ENCODE measurements around the gene C1QTNF8.

Gene C1QTNF8

DNA sequence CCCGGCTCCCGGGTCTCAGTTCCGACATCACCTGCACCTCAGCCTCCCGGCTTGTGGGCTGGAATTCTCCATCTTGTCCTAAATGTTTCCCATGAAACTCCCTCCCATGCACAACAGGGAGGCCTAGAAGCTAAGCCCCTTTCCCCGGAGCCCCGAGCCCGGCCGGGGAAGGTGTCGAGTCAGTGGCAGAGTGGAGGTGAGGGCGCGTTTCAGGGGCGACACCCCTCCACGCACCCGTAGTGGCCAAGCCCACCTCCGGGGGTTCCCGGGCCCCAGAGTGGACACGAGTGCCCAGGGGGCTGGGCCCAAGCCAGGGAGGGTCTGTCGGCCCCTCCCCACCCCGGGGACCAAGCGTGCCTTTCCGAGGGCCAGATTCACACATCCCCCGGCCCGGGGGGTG, 25.0 kb upstream of the C1QTNF8 start:
- no peak overlapping the region for H3K27ac Mint-ChIP-seq
- H3K27me3 Mint-ChIP-seq, result peaks cover 44% of the 10 kb centered on the region
- no peak for ATAC-seq
- H3K4me3 Mint-ChIP-seq, result no peak overlapping the region
- H3K4me1 Mint-ChIP-seq, result peaks cover 12% of the 10 kb centered on the region
- H3K9me3 Mint-ChIP-seq, result no peaks in the 10 kb centered on the region
- no peaks in the 10 kb centered on the region for H3K36me3 Mint-ChIP-seq

GRCh38 chr16:1120577-1120941, 24.5 kb upstream of the C1QTNF8 start:
- no peak overlapping the region for H3K4me3 Mint-ChIP-seq
- H3K9me3 Mint-ChIP-seq, result no peaks in the 10 kb centered on the region
- no peaks in the 10 kb centered on the region for H3K36me3 Mint-ChIP-seq
- no peak overlapping the region for H3K27ac Mint-ChIP-seq
- H3K27me3 Mint-ChIP-seq, result peaks cover 44% of the 10 kb centered on the region
- H3K4me1 Mint-ChIP-seq, result peaks cover 12% of the 10 kb centered on the region
- ATAC-seq, result no peak

DNA sequence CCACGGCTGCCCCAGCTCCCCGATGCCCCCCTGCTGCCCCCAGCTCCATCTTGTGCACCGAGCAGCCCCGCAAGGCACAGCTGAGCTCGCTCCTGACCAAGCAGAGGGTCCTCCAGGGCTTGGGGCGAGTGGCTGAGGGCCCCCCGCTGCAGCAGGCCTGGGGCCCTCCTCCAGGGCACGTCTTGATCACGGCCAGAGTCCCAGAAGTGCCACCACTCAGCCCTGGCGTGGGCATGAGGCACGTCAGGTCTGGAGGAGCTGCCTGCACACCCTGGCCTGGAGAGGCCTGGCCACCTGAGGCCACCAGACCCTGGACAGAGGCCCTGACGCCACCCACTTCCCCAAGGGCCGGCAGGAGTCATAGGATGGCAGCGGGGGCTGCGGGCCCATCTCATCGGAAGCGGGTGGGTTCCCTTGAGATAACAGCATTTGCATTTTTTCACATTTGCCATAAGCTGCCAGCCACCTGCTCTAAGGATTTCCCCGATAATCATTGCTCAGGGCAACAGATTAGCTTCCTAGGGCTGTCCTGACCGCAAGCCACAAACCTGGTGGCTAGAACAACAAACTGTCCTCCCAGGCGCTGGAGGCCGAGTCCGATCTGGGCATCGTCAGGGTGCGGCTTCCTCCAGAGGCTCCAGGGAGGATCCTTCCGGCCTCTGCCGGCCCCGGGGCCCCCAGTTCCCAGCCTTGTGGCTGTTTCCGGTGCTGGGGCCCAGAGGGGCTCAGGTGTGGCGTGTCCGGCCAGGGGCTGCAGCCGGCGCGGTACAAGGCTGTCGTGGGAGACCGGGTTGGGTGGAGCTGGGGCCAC, 23.9 kb upstream of the C1QTNF8 start:
- Mint-ChIP-seq H3K9me3 (no peaks in the 10 kb centered on the region), H3K4me1 (peaks cover 12% of the 10 kb centered on the region), H3K27ac (no peak overlapping the region), H3K36me3 (no peaks in the 10 kb centered on the region), H3K27me3 (peaks cover 49% of the 10 kb centered on the region), H3K4me3 (no peak overlapping the region)
- ATAC-seq, result no peak

GRCh38 chr16:1119129-1119528, 23.1 kb upstream of the C1QTNF8 start:
- H3K9me3 Mint-ChIP-seq, result no peaks in the 10 kb centered on the region
- H3K27me3 Mint-ChIP-seq, result peaks cover 56% of the 10 kb centered on the region
- peaks cover 12% of the 10 kb centered on the region for H3K4me1 Mint-ChIP-seq
- H3K36me3 Mint-ChIP-seq, result no peaks in the 10 kb centered on the region
- H3K4me3 Mint-ChIP-seq, result no peak overlapping the region
- ATAC-seq, result no peak
- H3K27ac Mint-ChIP-seq, result no peak overlapping the region

GRCh38 chr16:1117926-1118325, 21.9 kb upstream of the C1QTNF8 start:
- Mint-ChIP-seq H3K4me1 (peaks cover 12% of the 10 kb centered on the region), H3K27me3 (peaks cover 56% of the 10 kb centered on the region)
- no peak for ATAC-seq

GRCh38 chr16:1117176-1117900, 21.3 kb upstream of the C1QTNF8 start:
- H3K9me3 Mint-ChIP-seq, result no peaks in the 10 kb centered on the region
- H3K27ac Mint-ChIP-seq, result no peak overlapping the region
- no peak for ATAC-seq
- no peak overlapping the region for H3K4me3 Mint-ChIP-seq
- H3K27me3 Mint-ChIP-seq, result peaks cover 59% of the 10 kb centered on the region
- no peaks in the 10 kb centered on the region for H3K36me3 Mint-ChIP-seq
- peaks cover 12% of the 10 kb centered on the region for H3K4me1 Mint-ChIP-seq

More at GRCh38 chr16:1117926-1118325, 21.9 kb upstream of the C1QTNF8 start:
- H3K9me3 Mint-ChIP-seq, result no peaks in the 10 kb centered on the region
- no peaks in the 10 kb centered on the region for H3K36me3 Mint-ChIP-seq
- H3K4me3 Mint-ChIP-seq, result no peak overlapping the region
- H3K27ac Mint-ChIP-seq, result no peak overlapping the region

DNA sequence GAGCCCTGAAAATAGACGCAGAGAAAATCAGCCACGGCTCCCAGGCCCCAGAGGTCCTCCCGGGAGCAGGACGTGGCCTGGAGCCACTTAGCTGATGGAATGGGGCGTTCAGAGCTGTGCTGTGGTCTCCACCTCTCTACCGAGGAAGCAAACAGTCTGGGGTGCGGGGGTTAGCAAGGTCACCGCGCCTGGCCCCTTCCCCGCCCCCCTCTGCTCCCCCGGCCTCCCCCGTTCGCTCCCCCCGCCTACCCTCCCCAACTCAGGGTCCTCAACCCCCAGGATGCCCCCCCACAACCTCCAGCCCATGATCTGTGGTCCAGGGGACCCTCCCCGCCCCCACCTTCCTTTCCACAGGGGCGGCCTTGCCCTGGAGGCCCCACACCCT, 20.6 kb upstream of the C1QTNF8 start:
- Mint-ChIP-seq H3K9me3 (no peaks in the 10 kb centered on the region), H3K36me3 (no peaks in the 10 kb centered on the region), H3K27me3 (peaks cover 56% of the 10 kb centered on the region), H3K4me3 (no peak overlapping the region), H3K4me1 (peaks cover 12% of the 10 kb centered on the region), H3K27ac (no peak overlapping the region)
- no peak for ATAC-seq

GRCh38 chr16:1113889-1114526, 18.0 kb upstream of the C1QTNF8 start:
- H3K4me3 Mint-ChIP-seq, result no peak overlapping the region
- H3K27ac Mint-ChIP-seq, result no peak overlapping the region
- H3K4me1 Mint-ChIP-seq, result no peaks in the 10 kb centered on the region
- H3K27me3 Mint-ChIP-seq, result peaks cover 48% of the 10 kb centered on the region
- peaks cover 2% of the 10 kb centered on the region for H3K9me3 Mint-ChIP-seq
- peak; percentile 46 for ATAC-seq
- H3K36me3 Mint-ChIP-seq, result no peaks in the 10 kb centered on the region

DNA sequence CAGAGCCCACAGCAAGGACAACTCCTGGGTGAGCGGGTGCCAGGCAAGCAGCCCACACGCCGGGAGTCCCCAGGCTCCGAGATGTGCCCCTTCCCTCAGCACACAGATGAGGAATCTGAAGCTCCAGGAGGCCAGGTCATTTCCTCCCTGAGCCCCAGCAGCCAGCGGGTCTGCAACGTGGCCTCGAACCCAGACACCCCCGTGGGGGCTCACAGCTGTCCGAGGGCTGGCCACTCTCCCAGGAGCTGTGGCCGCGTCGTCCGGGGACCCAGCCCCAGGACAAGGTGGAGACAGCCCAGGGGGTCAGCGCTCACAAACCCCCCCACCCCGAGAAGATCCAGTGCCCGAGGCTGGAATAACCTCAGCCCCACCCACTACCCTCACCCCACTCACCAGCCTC, 17.4 kb upstream of the C1QTNF8 start:
- ATAC-seq, result no peak
- Mint-ChIP-seq H3K4me3 (no peak overlapping the region), H3K27ac (no peak overlapping the region), H3K4me1 (no peaks in the 10 kb centered on the region), H3K9me3 (peaks cover 2% of the 10 kb centered on the region), H3K27me3 (peaks cover 53% of the 10 kb centered on the region), H3K36me3 (no peaks in the 10 kb centered on the region)

DNA sequence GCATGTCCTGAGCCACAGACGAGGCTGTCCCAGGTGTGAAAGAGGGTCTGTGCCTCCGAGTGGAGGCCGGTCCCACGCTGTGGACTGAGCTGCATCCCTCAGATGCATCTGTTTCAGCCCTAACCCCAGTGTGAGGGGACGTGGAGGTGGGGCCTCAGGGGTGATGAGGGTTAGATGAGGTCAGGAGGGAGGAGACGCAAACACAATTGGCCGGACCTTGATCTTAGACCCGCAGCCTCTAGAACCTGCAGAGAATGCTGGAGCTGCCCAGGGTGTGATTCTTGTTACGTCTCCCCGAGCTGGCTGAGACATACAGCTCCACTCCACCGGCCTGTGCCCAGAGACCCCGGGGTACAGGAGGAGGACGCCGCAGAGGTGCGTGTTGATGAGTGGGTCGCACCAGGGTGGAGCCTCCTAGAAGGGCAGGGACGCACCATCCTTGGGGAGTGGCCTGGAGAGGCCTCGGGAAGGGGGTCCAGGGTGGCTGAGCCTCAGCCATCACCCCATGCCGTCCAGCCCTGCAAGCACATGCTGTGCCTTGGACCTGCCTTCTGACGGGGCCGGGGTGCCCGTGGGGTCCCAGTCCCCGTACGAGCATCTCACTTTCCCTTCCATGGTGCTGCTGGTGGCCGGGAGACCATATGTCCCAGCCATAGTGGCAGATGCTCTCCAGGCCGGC, 16.6 kb upstream of the C1QTNF8 start:
- no peak for ATAC-seq
- Mint-ChIP-seq H3K4me3 (no peak overlapping the region), H3K9me3 (peaks cover 2% of the 10 kb centered on the region), H3K4me1 (no peaks in the 10 kb centered on the region), H3K36me3 (no peaks in the 10 kb centered on the region), H3K27me3 (peaks cover 59% of the 10 kb centered on the region), H3K27ac (no peak overlapping the region)

GRCh38 chr16:1109648-1110047, 13.6 kb upstream of the C1QTNF8 start:
- no peaks in the 10 kb centered on the region for H3K36me3 Mint-ChIP-seq
- H3K4me1 Mint-ChIP-seq, result no peaks in the 10 kb centered on the region
- no peak overlapping the region for H3K27ac Mint-ChIP-seq
- peaks cover 70% of the 10 kb centered on the region for H3K27me3 Mint-ChIP-seq
- no peak overlapping the region for H3K4me3 Mint-ChIP-seq
- peaks cover 2% of the 10 kb centered on the region for H3K9me3 Mint-ChIP-seq
- no peak for ATAC-seq

DNA sequence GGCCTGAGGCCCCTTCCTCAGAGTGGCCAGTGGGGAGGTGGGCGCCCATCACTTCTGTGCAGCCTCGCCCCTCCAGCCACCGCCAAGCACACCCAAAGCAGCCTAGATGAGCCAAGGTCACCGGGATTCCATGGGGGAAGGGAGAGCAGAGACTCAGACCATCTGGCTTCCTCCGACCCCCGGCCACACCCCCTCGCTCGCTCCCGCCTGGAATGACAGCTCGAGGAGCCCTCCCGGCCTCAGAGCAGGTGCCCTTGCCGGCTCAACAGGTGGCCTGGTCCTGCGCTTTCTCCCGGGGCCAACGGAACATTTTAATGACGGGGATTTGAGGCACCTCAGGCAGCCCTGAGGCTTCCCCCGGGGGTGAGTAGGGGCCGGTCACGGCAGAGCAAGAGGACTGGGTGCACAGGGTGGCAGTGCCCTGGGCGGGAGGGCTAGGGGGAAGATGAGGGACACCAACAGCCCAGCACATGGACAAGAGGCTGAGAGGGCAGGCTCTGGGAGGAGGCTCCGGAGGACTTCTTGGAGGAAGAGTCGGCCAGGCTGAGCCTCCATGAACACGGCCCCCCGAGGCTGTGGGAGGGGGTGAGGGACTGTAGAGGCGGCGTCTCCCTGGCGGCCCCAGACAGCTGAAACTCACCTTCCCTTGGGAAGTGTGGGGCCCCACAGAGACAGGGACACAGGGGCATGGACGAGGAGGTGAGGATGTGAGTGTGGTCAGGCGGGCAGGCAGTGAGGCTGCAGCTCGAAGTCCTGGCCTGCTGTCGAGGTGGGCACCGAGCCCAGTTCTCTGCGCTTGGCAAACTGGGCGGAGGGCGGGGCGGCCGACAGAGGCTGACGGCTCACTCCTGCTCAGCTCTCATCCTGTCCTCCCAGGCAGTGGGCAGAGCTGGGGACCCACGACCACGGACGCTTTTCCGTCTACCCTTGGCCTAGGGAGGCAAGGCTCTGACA, 12.5 kb upstream of the C1QTNF8 start:
- no peaks in the 10 kb centered on the region for H3K36me3 Mint-ChIP-seq
- H3K4me1 Mint-ChIP-seq, result no peaks in the 10 kb centered on the region
- H3K27ac Mint-ChIP-seq, result no peak overlapping the region
- peaks cover 2% of the 10 kb centered on the region for H3K9me3 Mint-ChIP-seq
- no peak for ATAC-seq
- H3K27me3 Mint-ChIP-seq, result peaks cover 72% of the 10 kb centered on the region
- no peak overlapping the region for H3K4me3 Mint-ChIP-seq

DNA sequence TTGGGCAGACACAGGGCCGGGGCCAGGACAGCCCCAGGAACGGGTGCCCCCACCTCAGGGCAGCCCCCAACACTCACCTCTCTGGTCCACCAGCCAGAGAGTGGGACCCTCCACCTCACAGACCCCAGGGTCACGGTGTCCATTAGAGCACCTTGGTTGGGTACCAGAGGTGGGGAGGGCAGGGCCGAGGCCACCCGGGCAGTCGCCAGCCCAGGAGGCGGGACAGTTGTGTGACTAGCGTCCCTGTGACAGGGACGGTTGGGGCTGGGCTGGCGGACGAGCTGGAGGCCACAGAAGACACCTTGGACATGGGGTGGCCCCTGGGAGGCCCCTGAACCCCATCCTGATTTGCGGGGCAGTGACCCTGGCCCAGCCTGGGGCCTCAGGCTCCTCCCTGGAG, 11.7 kb upstream of the C1QTNF8 start:
- peaks cover 2% of the 10 kb centered on the region for H3K9me3 Mint-ChIP-seq
- H3K4me3 Mint-ChIP-seq, result no peak overlapping the region
- no peak for ATAC-seq
- H3K27me3 Mint-ChIP-seq, result peaks cover 66% of the 10 kb centered on the region
- H3K4me1 Mint-ChIP-seq, result no peaks in the 10 kb centered on the region
- H3K36me3 Mint-ChIP-seq, result no peaks in the 10 kb centered on the region
- no peak overlapping the region for H3K27ac Mint-ChIP-seq

DNA sequence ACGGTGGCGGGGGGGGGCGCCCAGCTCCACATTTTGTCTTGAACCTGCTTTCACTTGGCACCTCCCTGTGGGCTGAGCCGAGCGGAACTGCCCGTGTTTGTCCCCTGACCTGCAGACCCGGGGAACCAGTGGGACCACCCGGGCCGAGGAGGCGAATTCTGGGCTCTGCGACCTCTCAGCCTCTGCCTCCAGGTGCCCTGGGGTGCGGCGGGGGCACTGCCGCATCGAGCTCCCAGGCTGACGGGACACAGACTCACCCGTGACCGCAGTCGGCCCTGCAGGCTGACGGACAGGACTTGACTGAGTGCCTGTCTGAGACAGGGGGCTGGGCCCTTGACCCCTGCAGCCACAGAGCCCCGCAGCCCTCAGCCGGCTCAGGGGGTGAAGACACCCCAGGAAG, 11.1 kb upstream of the C1QTNF8 start:
- Mint-ChIP-seq H3K36me3 (no peaks in the 10 kb centered on the region), H3K27me3 (peaks cover 60% of the 10 kb centered on the region), H3K27ac (no peak overlapping the region), H3K9me3 (peaks cover 2% of the 10 kb centered on the region), H3K4me1 (no peaks in the 10 kb centered on the region), H3K4me3 (no peak overlapping the region)
- no peak for ATAC-seq
